IMR-90 (cell line): Measurements from ENCODE around the gene DCDC2B. TPM values are rescaled to one million over a fixed set of nuclear protein-coding genes. Genes with fewer than 3 reads are reported as not detected.

ENCODE experiments used
- ATAC-seq: fragments of 200-7000 bp; cut with Tn5 transposase; 2 replicates; pipeline ENCODE4 v1.9.1; 2020; ENCODE audit warnings: low read depth, mild to moderate bottlenecking, moderate library complexity
- BruUV-seq: library from RNA; stranded (reverse); fragments of 400-500 nt; replicated peaks from 2 replicates; lab custom pipeline; 2021; lab: Mats Ljungman, UMichigan
- CTCF ChIA-PET: fragments of 300-600 bp; formaldehyde crosslinking; extraction: SDS; loops from one replicate; lab custom pipeline; 2021; ENCODE audit warnings: antibody characterized with exemption; lab: Yijun Ruan, JAX
- POLR2A ChIA-PET: fragments of 300-600 bp; sonication (Branson Sonifier 250); formaldehyde crosslinking; loops from one replicate; lab custom pipeline; 2022; ENCODE audit warnings: antibody characterized with exemption; ENCODE audit not compliant: unreplicated experiment; lab: Charles Lee
- DNase-seq: peaks from one replicate; pipeline ENCODE4 v3.0.0; 2013
- H2AFZ ChIP-seq: replicated peaks from 2 replicates; pipeline ENCODE3; 2013; ENCODE audit warnings: low read length, mild to moderate bottlenecking; ENCODE audit not compliant: poor library complexity
- H2AK5ac ChIP-seq: 2 replicates; pipeline ENCODE4 v1.6.1; 2013; ENCODE audit warnings: low read depth, low read length, inconsistent platforms
- H2AK9ac ChIP-seq: replicated peaks from 2 replicates; pipeline ENCODE3; 2013; ENCODE audit warnings: mild to moderate bottlenecking, low read depth, low read length, moderate library complexity; ENCODE audit not compliant: poor library complexity
- H2BK120ac ChIP-seq: 2 replicates; pipeline ENCODE4 v1.6.1; 2013; ENCODE audit warnings: low read depth, low read length, inconsistent platforms
- H2BK15ac ChIP-seq: 3 replicates; pipeline ENCODE4 v1.6.1; 2013; ENCODE audit warnings: low read depth, low read length, inconsistent platforms
- H2BK20ac ChIP-seq: 2 replicates; pipeline ENCODE4 v1.6.1; 2013; ENCODE audit warnings: low read depth, mild to moderate bottlenecking, inconsistent platforms, low read length, moderate library complexity
- H2BK5ac ChIP-seq: 2 replicates; pipeline ENCODE4 v1.6.1; 2013; ENCODE audit warnings: mild to moderate bottlenecking, low read depth, low read length, inconsistent platforms; ENCODE audit not compliant: poor library complexity, severe bottlenecking
- H3K14ac ChIP-seq: replicated peaks from 2 replicates; pipeline ENCODE4 v1.6.1; 2013; ENCODE audit warnings: low read depth, low read length, inconsistent platforms
- H3K18ac ChIP-seq: 2 replicates; pipeline ENCODE4 v1.6.1; 2013; ENCODE audit warnings: low read depth, low read length, control low read depth
- H3K23ac ChIP-seq: 2 replicates; pipeline ENCODE4 v1.6.1; 2013; ENCODE audit warnings: low read depth, low read length, inconsistent platforms
- H3K27ac ChIP-seq: 2 replicates; pipeline ENCODE4 v1.5.1; 2013; ENCODE audit warnings: mild to moderate bottlenecking, control low read depth, low read length; ENCODE audit not compliant: insufficient read depth
- H3K27me3 ChIP-seq: 2 replicates; pipeline ENCODE4 v1.6.1; 2013; ENCODE audit warnings: low read length; ENCODE audit not compliant: control insufficient read depth, insufficient read depth
- H3K36me3 ChIP-seq: 2 replicates; pipeline ENCODE4 v1.6.1; 2013; ENCODE audit warnings: low read length, mixed read lengths; ENCODE audit not compliant: control insufficient read depth, insufficient read depth
- H3K4ac ChIP-seq: 2 replicates; pipeline ENCODE4 v1.6.1; 2013; ENCODE audit warnings: low read depth, low read length, inconsistent platforms
- H3K4me1 ChIP-seq: 2 replicates; pipeline ENCODE4 v1.6.1; 2013; ENCODE audit warnings: low read length, mixed read lengths; ENCODE audit not compliant: control insufficient read depth, insufficient read depth
- H3K4me2 ChIP-seq: 2 replicates; pipeline ENCODE4 v1.6.1; 2013; ENCODE audit warnings: low read depth, mild to moderate bottlenecking, control low read depth, low read length, moderate library complexity
- H3K4me3 ChIP-seq: 2 replicates; pipeline ENCODE4 v1.5.1; 2013; ENCODE audit warnings: low read depth, mild to moderate bottlenecking, control low read depth, low read length, moderate library complexity; ENCODE audit not compliant: insufficient read depth
- H3K56ac ChIP-seq: 2 replicates; pipeline ENCODE4 v1.6.1; 2013; ENCODE audit warnings: low read length, inconsistent platforms; ENCODE audit not compliant: insufficient read depth; ENCODE audit errors: extremely low read depth
- H3K79me1 ChIP-seq, 2 experiments: 2 replicates each; pipeline ENCODE4 v1.6.1; 2013; ENCODE audit warnings: low read length in 2 of 2, inconsistent platforms in 1 of 2, low read depth in 1 of 2
- H3K9ac ChIP-seq: 2 replicates; pipeline ENCODE4 v1.6.1; 2013; ENCODE audit warnings: low read depth, low read length, control low read depth
- H3K9me1 ChIP-seq: 2 replicates; pipeline ENCODE4 v1.6.1; 2013; ENCODE audit warnings: low read length, inconsistent platforms; ENCODE audit not compliant: insufficient read depth
- H3K9me3 ChIP-seq: 2 replicates; pipeline ENCODE4 v1.6.1; 2013; ENCODE audit warnings: low read length; ENCODE audit not compliant: control insufficient read depth, insufficient read depth
- H4K20me1 ChIP-seq: 2 replicates; pipeline ENCODE4 v1.6.1; 2013; ENCODE audit warnings: low read length, inconsistent platforms; ENCODE audit not compliant: insufficient read depth
- H4K5ac ChIP-seq: 2 replicates; pipeline ENCODE4 v1.6.1; 2013; ENCODE audit warnings: mild to moderate bottlenecking, low read depth, low read length, control low read depth
- H4K8ac ChIP-seq, 2 experiments: 2 replicates each; pipeline ENCODE4 v1.6.1; 2013; ENCODE audit warnings: low read depth in 2 of 2, low read length in 2 of 2, control low read depth in 1 of 2, inconsistent platforms in 1 of 2
- H4K91ac ChIP-seq: 2 replicates; pipeline ENCODE4 v1.6.1; 2013; ENCODE audit warnings: low read depth, low read length, inconsistent platforms; ENCODE audit not compliant: insufficient read depth
- BHLHE40 ChIP-seq: fragments of 150-350 bp; IDR thresholded peaks from 2 replicates; pipeline ENCODE4 v1.6.1; 2016; ENCODE audit warnings: mild to moderate bottlenecking, low read depth, low read length
- CHD1 ChIP-seq: IDR thresholded peaks from 2 replicates; pipeline ENCODE4 v1.6.1; 2012; ENCODE audit warnings: low read depth, low read length, improper control_type of control experiment
- MAZ ChIP-seq: IDR thresholded peaks from 2 replicates; pipeline ENCODE4 v1.6.1; 2012; ENCODE audit warnings: low read depth, mild to moderate bottlenecking, low read length, improper control_type of control experiment, moderate library complexity, borderline replicate concordance
- POLR2A ChIP-seq: IDR thresholded peaks from 2 replicates; pipeline ENCODE4 v1.6.1; 2012; ENCODE audit warnings: mild to moderate bottlenecking, low read depth, low read length
- RCOR1 ChIP-seq: IDR thresholded peaks from 2 replicates; pipeline ENCODE4 v1.6.1; 2012; ENCODE audit warnings: mild to moderate bottlenecking, low read length, improper control_type of control experiment; ENCODE audit not compliant: insufficient replicate concordance
- RFX5 ChIP-seq: IDR thresholded peaks from 2 replicates; pipeline ENCODE4 v1.8.0; 2012; ENCODE audit warnings: low read depth, mild to moderate bottlenecking, low read length, moderate library complexity
- WGBS, 2 experiments: methylation state at CpG; one replicate each; pipeline versions ENCODE4 v1.1.5 to v1.1.7; 2013; ENCODE audit warnings: missing lambda C conversion rate in 2 of 2; ENCODE audit not compliant: insufficient read length in 1 of 2; ENCODE audit errors: extremely low coverage in 2 of 2; 5-methylcytosine and 5-hydroxymethylcytosine counted together
- dilution Hi-C: fragments of 300-500 bp; cut with HindIII; formaldehyde crosslinking; loops from one replicate; pipeline ENCODE4 v1.14.3; 2018; ENCODE audit warnings: low sequenced_read_pairs; ENCODE audit not compliant: unreplicated experiment
- in situ Hi-C: fragments of 300-500 bp; cut with MboI; formaldehyde crosslinking; loops from 3 replicates; pipeline ENCODE4 v1.14.3; 2019; ENCODE audit warnings: low sequenced_read_pairs, inconsistent platforms, mixed read lengths
- intact Hi-C: fragments of 100-400 bp; cut with micrococcal nuclease; formaldehyde crosslinking; loops from 2 replicates; pipeline ENCODE4 v1.10.0; 2022
- polyA plus RNA-seq, 3 experiments: library from polyadenylated mRNA; depleted of rRNA; stranded (reverse); fragments of >200 nt; gene quantifications; 2 replicates each; pipeline ENCODE4 v1.2.3, GENCODE V29; 2012; ENCODE audit warnings: low replicate concordance in 1 of 3
- total RNA-seq: library from RNA; depleted of rRNA; stranded (reverse); fragments of >200 nt; gene quantifications from 2 replicates; pipeline ENCODE4 v1.2.3, GENCODE V29; 2012
- TF ChIP-seq, protein P1 (sequence below): fragments of 150-350 bp; IDR thresholded peaks from 2 replicates; pipeline ENCODE4 v1.6.1; 2016; ENCODE audit warnings: low read depth, mild to moderate bottlenecking, low read length, moderate library complexity, borderline replicate concordance
- TF ChIP-seq, protein P2 (sequence below): conservative IDR thresholded peaks from 2 replicates; pipeline ENCODE4 v1.5.1; 2012; ENCODE audit warnings: mild to moderate bottlenecking, low read depth, low read length, improper control_type of control experiment
- TF ChIP-seq, protein P3 (sequence below): fragments of 150-350 bp; IDR thresholded peaks from 2 replicates; pipeline ENCODE4 v1.6.1; 2017; ENCODE audit warnings: mild to moderate bottlenecking, antibody characterized with exemption, low read length, low read depth

Gene DCDC2B
- total and polyA plus RNA-seq, 2 of the 4 experiments (the other 2 are of a cell fraction), result not detected

DNA sequence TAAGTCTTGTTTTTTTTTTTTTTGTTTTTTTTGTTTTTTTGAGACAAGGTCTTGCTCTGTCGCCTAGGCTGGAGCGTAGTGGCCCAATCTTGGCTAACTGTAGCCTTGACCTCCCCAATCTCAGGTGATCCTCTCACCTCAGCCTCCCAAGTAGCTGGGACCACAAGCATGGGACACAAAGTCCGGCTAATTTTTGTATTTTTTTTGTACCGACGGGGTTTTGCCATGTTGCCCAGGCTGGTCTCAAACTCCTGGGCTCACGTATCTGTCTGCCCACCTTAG is 48.3 kb downstream of the DCDC2B start:
- ChIA-PET CTCF (no interaction called here), POLR2A (no interaction called here)
- Histone ChIP-seq H2AK5ac (no peak overlapping the region), H3K4me1 (no peaks in the 10 kb centered on the region), H2AFZ (no peak overlapping the region), H4K8ac (no peak overlapping the region), H3K79me1 (no peaks in the 10 kb centered on the region), H3K36me3 (no peaks in the 10 kb centered on the region), H3K18ac (no peak overlapping the region), H3K27ac (no peak overlapping the region), H3K27me3 (peaks cover 2% of the 10 kb centered on the region; the same call in 1 of the 2 replicates), H4K20me1 (no peaks in the 10 kb centered on the region), H3K9ac (no peak overlapping the region), H2BK20ac (no peak overlapping the region), H3K23ac (no peak overlapping the region; the same call in 1 of the 2 replicates), H2BK5ac (no peak overlapping the region), H3K14ac (no peak overlapping the region), H2BK120ac (no peak overlapping the region), H4K5ac (no peak overlapping the region), H3K9me3 (no peaks in the 10 kb centered on the region), H2AK9ac (no peak overlapping the region), H3K9me1 (no peaks in the 10 kb centered on the region), H3K56ac (no peak overlapping the region), H3K4me3 (no peak overlapping the region), H4K91ac (no peak overlapping the region), H2BK15ac (no peak overlapping the region), H3K4ac (no peak overlapping the region), H3K4me2 (no peak overlapping the region)
- intact Hi-C loops (no loop called here), in situ Hi-C loops (no loop called here), dilution Hi-C loops (no loop called here)
- no TSS peak for BruUV-seq
- no peak for ATAC-seq
- 86% methylated on average over 5 of the region's 6 CpGs; no CpG with 5 or more reads in 1 of the 2 experiments for WGBS, 2 experiments
- TF ChIP-seq, protein P1, sequence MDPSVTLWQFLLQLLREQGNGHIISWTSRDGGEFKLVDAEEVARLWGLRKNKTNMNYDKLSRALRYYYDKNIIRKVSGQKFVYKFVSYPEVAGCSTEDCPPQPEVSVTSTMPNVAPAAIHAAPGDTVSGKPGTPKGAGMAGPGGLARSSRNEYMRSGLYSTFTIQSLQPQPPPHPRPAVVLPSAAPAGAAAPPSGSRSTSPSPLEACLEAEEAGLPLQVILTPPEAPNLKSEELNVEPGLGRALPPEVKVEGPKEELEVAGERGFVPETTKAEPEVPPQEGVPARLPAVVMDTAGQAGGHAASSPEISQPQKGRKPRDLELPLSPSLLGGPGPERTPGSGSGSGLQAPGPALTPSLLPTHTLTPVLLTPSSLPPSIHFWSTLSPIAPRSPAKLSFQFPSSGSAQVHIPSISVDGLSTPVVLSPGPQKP, result no peak
- TF ChIP-seq, protein P2, sequence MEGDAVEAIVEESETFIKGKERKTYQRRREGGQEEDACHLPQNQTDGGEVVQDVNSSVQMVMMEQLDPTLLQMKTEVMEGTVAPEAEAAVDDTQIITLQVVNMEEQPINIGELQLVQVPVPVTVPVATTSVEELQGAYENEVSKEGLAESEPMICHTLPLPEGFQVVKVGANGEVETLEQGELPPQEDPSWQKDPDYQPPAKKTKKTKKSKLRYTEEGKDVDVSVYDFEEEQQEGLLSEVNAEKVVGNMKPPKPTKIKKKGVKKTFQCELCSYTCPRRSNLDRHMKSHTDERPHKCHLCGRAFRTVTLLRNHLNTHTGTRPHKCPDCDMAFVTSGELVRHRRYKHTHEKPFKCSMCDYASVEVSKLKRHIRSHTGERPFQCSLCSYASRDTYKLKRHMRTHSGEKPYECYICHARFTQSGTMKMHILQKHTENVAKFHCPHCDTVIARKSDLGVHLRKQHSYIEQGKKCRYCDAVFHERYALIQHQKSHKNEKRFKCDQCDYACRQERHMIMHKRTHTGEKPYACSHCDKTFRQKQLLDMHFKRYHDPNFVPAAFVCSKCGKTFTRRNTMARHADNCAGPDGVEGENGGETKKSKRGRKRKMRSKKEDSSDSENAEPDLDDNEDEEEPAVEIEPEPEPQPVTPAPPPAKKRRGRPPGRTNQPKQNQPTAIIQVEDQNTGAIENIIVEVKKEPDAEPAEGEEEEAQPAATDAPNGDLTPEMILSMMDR, result no peak
- TF ChIP-seq RFX5 (no peak), RCOR1 (no peak), POLR2A (no peak), CHD1 (no peak), MAZ (no peak), BHLHE40 (no peak)
- TF ChIP-seq, protein P3, sequence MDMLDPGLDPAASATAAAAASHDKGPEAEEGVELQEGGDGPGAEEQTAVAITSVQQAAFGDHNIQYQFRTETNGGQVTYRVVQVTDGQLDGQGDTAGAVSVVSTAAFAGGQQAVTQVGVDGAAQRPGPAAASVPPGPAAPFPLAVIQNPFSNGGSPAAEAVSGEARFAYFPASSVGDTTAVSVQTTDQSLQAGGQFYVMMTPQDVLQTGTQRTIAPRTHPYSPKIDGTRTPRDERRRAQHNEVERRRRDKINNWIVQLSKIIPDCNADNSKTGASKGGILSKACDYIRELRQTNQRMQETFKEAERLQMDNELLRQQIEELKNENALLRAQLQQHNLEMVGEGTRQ, result no peak
- DNase-seq, result no peak
